ENCODE results near the gene PLA2G4B. TPM values are rescaled to one million over a fixed set of nuclear protein-coding genes. Genes with fewer than 3 reads are reported as not detected.

Gene PLA2G4B
- total RNA-seq, 2 donors from 2014 or later: 3.4 to 4.1 TPM

GRCh38 chr15:41893422-41894250, 55.0 kb downstream of the PLA2G4B start, which contains the start of gene SPTBN5:
SPTBN5 (minus strand) TSS chr15:41894053; CDS start chr15:41893497, 556 bp downstream.
- no peak for DNase-seq
- peak; percentile 17 for ATAC-seq
- intact Hi-C loops (cut with DNase I, micrococcal nuclease): no loop called here

- DNase-seq (no peak), ATAC-seq (no peak)
- intact Hi-C loops (cut with DNase I, micrococcal nuclease): no loop called here
Observed at GRCh38 chr15:41894251-41894790, 55.7 kb downstream of the PLA2G4B start.

GRCh38 chr15:41894791-41895463, 56.3 kb downstream of the PLA2G4B start:
- DNase-seq (peak; percentile 60 to 63), ATAC-seq (peak; percentile 43)
- intact Hi-C loops (cut with DNase I, micrococcal nuclease): no loop called here

GRCh38 chr15:41895491-41895890, 56.8 kb downstream of the PLA2G4B start:
- intact Hi-C loops (cut with DNase I, micrococcal nuclease): no loop called here
- no peak for ATAC-seq
- DNase-seq: no peak

DNA sequence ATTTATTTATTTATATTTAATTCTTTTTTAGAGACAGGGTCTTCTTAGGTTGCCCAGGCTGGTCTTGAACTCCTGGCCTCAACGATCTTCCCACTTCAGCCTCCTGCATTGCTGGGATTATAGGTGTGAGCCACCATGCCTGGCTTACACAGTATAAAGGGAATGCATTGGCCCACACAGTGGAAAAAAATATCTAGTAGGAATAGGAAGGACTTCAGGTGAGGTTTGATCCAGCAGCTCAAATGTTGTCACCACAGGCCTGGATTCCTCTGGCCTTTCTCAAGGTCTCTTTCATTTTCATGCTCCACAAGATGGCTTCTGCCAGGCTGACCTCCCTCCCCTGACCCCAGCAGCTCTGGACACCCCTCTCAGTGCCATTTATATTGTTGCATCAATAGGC, 57.3 kb downstream of the PLA2G4B start:
- ATAC-seq: no peak
- no peak for DNase-seq
- intact Hi-C loops (cut with DNase I, micrococcal nuclease): no loop called here

DNA sequence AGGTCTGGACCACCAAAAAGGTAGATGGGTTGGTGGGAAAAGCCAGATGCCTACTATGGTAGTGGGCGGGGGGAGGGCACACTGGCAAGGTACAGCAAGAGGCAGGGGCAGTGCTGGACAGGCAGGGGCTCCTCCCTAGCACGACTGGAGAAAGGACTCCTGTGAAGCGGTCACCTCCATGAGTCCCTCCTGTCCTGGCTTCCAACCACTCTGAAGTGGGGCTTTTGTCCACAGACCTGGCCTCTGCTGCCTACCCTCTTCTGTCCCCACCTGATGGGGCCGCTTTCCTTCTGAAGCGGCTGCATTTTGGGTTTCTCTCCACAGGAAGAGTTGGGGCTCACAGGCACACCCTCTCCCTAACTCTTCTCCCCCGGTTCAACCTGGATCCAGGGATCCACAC, 57.9 kb downstream of the PLA2G4B start:
- intact Hi-C loops (cut with DNase I, micrococcal nuclease): no loop called here
- DNase-seq (no peak), ATAC-seq (no peak)

- DNase-seq (no peak), ATAC-seq (no peak)
- intact Hi-C loops (cut with DNase I, micrococcal nuclease): no loop called here
Observed at GRCh38 chr15:41897363-41897799, 58.7 kb downstream of the PLA2G4B start.

Small RNAs within 50 kb of the gene (microRNA-seq; reads per million reads assigned to microRNA genes)
- 0 reads per million in 2 donors for gene MIR4310

Other genes starting within 250 kb of the PLA2G4B start
- 10 to 100 TPM; 26.9 to 28.2 TPM for gene MGA, start 178.4 kb upstream of the PLA2G4B start, total RNA-seq
- gene MAPKBP1, start 64.4 kb upstream of the PLA2G4B start, total RNA-seq: 10 to 100 TPM; 12.2 to 15.2 TPM
- 10 to 100 TPM in 1 of 2 donors, 1 to 10 TPM in 1; 8.4 to 10.9 TPM for gene JMJD7, start 10.8 kb upstream of the PLA2G4B start, total RNA-seq
- 1 to 10 TPM in 1 of 2 donors, under 1 TPM in 1; 0.64 to 1.4 TPM for gene SPTBN5, start 55.2 kb downstream of the PLA2G4B start, total RNA-seq
- 10 to 100 TPM; 42.7 to 44.3 TPM for gene EHD4, start 133.7 kb downstream of the PLA2G4B start, total RNA-seq
- gene PLA2G4E, start 182.2 kb downstream of the PLA2G4B start, total RNA-seq: not detected

All from left colon (tissue), 2 donors.